Bone marrow (tissue), 2 donors: ENCODE measurements around the gene ZNF248.

Source experiments
- DNase-seq, 2 donors: peaks; one replicate each; lab custom pipeline; 2025; lab: John Stamatoyannopoulos, UW

ZNF248 gene

DNA sequence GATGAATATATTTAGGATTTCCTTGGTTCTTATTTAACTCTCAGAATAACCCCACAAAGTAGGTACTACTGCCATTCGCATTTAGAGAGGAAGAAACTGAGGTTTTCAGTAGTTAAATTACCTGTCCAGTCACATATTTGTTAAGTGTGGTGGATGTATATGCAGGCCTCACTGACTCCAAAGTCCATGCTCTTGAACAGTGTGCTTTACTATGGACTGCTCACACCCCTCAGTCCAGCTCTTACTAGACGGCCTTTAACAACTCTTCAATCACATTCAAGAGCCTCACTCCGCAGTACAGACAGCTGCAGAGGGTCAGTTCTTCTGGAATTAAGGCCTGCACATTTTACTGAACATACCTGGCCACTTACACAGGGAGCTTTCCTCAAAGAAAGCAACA lies 36.2 kb downstream of the ZNF248 start:
- DNase-seq, result no peak

DNA sequence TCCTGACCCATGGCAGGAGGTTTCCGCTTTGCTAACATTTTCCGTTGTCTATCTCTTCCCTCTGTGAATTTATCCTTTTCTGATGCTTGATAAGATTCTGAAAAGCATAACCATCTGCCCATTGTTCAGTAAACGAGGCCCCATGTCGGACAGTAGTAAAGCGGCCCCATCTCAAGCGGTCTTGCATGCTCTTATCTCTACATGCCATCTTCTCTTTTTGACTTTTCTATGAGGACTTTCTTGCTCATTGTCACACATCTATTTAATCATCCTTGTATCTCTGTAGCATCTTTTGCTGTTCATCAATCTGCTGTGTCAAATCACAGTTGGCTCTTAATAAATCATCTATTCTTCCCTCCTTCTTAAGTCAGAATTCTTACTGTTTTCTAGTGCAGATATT lies 37.6 kb downstream of the ZNF248 start:
- no peak for DNase-seq

DNA sequence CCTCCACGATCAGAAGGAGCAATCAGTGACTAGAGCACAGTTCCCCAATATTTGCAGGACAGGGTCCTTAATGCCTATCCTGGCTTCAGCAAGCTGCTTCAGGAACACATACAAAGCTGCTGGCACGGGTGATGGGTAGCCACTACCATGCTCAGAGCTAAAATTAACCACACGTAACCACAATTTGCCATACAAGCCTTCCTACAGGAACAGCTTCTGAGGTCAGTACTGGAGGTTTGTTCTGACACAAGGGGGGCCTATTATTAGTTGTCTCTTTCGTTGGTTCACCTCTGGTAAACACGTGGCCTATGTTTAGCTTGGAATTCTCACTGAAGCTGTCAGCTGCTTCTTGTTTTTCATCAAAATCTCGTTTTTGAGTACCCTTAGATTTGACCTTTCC lies 41.1 kb downstream of the ZNF248 start:
- no peak for DNase-seq

DNA sequence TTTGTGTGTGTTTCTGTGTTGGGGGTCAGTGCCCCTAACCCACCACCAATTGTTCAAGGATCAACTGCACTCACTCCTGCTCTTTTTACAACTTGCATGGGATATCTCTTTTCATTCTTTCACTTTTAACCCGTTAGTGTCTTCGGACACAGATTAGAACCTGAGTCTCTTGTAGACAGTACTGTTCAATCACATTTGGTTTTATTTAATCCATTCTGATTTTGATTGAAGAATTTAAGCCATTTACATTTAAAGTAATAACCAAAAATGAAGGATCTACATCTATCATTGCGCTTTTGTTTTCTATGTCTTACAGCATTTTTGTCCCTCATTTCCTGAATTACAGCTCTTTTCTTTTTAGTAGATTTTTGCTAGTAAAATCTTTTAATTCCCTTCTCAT lies 43.6 kb downstream of the ZNF248 start:
- no peak for DNase-seq

DNA sequence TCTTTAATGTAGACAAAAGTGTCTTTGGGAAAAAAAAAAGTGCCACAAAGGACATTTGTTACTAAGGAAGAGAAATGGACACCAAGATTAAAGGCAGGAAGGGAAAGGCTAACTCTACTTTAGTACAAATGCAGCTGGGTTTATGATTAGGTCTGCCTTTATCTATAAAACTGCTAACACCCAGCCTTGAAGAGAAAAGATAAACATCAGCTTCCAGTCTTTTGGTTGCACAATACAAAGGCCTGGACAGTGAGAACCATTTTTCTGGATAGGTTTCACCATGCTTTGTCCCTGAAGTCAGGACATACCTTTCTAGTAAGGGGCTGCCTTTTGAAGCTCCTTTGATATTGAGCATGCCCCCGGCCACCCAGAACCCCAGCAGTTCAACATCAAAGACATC lies 45.1 kb downstream of the ZNF248 start:
- no peak for DNase-seq

DNA sequence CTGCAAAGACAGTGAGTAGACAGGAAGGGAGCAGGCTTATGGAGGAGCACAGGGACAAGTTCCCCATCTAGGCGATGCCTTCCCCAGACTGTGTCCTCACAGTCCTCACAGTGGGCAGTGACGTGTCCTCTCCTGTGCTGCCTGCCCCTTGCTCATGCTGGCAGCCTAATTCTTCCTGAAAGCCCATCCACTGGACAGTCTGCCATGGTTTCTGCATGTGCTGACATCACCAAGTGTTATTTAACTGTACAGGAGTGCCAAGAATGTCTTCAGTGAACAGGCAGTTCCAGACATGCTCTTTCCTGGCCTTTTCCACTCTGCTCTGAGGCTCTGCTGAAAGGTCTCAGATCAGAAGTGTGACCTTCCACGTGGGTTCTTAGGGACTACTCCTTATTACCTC lies 54.1 kb downstream of the ZNF248 start:
- no peak for DNase-seq

DNA sequence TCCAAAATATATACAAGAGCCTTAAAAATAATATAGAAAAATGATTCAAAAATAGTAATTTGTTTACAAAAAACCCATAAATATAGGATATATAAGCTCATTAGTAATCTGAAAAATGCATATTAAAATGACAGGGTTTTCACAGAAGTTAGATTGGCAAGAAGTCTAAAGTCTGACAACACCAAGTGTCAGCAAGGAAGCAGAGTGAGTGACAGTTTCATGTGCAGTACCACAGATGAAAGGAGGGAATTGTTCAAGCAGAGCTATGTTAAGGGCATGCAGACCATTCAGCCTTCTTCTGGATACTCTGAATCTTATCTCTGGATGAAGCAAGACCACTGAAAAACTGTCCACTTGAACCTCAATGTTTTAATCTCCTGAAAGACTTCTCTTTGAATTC lies 55.9 kb downstream of the ZNF248 start:
- no peak for DNase-seq

DNA sequence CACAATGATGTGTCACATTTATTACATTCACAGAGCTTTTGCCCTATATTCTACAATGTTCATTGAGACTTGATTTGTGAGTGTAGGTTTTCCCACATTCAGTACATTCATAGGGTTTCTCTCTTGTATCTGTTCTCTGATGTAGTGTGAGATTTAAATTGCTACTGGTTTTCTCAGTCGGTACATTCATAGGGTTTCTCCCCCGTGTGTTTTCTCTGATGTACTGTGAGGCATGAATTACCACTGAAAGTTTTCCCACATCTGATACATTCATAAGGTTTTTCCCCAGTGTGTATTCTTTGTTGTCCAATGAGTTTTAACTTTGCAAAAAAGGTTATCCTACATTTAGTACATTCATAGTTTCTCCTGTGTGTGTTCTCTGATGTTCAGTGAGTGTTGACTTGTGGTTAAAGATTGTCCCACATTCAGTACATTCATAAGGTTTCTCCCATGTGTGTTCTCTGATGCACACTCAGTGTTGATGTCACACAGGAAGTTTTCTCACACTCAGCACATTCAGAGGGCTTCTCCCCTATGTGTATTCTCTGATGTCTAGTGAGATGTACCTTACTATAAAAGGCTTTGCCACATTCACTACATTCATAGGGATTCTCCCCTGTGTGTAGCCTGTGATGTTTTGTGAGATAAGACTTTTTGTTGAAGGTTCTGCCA lies 63.0 kb downstream of the ZNF248 start:
- no peak for DNase-seq

DNA sequence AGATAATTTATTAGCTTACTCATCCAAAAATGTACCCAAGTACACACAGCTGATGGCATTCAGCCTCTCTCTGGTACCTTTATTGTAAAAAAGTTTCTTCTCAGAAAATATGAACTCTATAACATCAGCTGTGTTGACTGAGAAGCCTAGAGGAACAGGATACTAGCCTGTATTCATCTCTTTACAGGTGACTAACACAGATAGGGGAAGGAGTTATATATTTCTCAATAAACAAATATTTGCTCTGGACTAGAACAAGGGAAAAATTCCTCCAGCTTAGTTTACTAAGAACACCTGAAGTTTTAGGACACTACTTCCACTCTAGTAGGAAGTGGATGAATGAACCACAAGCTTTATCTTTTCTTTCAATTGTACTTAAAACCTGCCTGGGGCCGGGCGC lies 67.8 kb downstream of the ZNF248 start:
- DNase-seq, result no peak

DNA sequence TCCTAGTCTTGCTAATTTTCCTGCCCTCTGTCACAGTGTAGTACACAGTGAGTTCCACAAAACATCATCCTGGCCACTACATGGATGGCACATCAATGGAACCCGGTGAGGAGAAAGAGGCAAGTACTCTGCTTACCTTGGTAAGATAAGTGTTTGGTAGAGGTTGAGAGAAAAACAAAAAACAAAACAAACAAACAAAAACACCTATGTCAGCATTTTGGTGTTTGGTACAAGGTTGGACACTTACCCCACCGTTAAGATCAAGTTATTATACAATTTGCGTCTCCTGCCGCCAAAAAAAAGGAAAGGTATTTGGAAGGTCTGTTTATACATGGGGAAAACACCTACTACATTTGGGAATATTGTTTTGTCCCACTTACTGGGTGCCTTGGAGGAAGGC lies 72.7 kb downstream of the ZNF248 start:
- no peak for DNase-seq

DNA sequence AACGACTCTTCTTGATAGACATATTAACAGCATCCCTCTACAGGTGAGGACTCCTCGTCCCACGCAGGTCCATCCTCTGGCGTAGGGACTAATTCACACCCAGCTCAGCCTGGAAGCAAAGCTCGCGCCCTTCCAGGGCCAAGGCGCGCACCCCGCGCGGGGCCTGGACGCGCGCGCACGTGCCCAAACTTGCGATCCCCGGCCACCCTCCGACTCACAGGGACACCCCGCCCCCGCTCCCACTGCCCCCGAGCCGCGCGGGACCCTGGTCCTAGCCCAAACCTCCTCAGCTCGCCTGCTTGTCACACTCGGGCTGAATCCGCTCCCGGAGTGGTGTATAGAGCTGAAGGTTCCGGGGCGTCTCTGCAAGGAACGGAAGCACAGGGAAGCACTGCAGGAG lies 76.9 kb downstream of the ZNF248 start:
- no peak for DNase-seq

DNA sequence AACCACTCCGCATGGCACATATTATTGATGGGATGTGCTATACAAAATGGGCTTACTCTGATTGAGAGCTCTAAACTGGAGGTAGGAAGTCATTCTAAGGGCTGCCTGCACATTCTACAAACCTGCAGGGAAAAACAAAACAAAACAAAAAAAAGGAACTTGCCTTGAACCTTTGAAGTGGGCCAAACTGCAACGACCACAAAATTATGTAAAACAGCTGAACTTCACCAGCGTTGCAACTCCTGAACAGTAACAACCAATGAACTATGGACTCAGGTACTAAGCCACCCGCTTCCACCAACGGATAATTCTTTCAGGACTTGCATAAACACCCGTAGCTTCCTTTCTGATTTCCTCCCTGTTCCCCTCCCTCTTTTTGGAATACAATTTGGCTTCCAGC lies 80.4 kb downstream of the ZNF248 start:
- no peak for DNase-seq

DNA sequence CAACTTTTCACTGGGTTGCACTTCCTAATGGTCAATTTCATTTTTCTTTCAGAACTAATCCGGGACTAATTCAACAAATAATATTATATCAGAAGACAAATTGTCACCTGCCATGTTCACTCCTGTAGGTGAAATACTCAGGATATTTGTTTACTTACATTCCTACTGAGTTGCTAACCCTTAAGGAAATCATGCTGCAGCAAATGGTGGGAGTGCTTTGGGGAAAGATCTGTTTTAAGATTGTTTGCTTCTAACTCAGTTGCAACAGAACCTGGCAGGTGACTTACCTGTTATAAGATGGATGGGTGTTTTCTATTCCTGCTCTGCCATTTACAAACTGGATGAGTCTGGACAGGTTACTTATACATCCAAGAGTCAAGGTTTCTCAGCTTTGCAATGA lies 81.8 kb downstream of the ZNF248 start:
- DNase-seq, result no peak

DNA sequence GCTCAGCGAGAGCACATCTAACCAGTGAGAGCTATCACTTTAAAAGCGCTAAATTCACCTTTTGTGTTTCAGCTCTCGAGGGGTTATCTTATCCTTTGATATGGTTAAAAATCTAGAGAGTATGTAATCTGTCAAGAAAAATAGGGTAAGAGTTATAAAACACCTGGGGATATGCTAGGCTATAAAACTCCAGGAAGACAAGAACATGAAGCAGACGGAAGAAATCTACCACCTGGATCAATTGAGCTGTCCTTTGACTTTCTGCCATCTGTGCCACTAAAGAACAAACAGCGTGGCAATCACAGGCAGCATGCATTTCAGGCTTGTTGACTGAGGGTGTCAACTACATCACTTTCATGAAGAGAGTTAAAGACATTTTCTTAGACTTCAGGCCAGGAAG lies 83.1 kb downstream of the ZNF248 start:
- DNase-seq, result no peak

DNA sequence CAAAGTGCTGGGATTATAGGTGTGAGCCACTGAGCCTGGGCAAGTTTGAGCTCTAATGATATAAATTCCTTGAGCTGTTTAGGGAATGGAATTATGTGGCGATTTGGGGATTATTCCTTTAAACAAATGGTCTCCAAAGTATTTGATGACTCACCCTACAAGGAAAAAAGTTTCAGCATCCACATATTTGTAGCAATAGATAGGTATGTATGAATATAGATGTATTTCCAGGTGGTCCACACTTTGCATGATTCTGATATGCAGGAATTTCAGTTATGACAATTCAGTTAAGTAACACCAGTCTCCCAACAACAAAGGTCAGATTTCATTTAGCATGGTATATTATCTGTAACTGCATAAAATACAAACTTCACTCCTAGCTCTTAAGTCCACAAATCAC lies 92.2 kb downstream of the ZNF248 start:
- DNase-seq, result no peak

DNA sequence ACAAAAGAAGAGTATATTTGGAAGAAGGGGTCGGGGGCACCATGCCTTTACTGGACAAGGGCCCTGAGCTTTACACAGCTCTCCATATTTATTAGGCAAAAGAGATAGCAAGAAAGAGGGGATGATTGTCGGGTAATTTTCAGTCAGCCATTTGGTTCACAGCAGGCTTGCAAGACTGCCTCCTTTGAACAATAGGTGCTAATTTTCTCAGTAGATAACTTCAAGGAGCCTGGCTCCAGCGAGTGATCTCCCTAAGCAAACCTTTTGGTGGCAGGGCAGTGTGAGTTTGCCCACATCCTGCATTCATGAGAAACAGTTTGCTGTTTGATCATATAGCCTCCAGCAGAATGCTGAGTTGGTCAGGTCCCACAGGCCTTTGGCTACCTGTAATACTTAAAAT lies 94.3 kb downstream of the ZNF248 start:
- DNase-seq, result no peak

DNA sequence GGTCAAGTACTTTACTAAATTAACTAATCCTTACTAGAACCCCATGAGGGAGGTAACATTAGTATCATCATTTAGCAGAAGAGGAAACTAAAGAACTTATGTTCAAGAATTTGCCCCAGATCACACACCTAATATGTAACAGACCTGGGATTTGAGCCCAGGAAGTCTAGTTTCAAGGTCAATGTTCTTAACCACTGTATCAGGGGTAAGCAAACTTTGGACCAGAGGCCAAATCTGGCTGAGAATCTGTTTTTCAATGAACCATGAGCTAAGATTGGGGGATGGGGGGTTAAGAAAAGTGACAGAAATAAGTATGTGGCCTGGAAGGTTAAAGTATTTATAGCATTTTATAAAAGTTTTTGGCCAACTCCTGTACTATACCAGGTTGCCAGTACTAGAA lies 95.1 kb downstream of the ZNF248 start:
- DNase-seq, result no peak

DNA sequence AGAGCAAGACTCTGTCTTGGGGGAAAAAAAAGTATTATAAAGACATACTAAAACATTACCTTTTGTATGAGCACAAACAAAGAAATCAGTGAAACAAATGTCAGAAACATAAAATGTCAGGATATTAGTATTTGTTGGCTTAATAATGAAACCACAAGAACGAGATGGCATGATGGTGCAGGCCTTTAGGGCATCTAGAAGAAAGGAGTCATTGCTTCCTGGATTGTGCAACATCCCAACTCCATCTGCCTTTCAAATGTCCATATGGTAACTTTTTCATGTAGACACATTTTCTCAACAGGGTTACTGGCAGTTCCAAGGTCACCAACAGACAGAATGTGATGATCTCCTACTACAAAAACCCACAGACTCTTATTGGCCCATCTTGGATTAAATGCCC lies 96.6 kb downstream of the ZNF248 start:
- no peak for DNase-seq

DNA sequence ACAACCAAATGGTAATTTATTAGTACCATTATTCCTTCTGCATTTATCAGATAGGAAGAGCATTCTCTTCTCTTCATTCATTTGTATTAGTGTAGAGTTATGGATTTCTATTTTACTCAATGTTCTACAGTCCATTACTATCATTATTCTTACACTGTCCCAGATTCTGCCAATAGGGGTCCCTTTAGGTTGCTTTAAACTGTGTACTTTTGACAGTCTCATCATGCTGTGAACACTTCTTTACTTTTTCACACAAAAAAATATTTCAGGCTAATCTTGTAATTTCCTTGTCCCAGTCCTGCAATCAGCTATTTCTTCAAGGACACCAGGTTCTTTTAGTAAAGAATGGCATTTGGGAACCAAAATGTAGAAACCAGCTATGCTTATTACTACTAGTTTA lies 99.3 kb downstream of the ZNF248 start:
- DNase-seq, result no peak

DNA sequence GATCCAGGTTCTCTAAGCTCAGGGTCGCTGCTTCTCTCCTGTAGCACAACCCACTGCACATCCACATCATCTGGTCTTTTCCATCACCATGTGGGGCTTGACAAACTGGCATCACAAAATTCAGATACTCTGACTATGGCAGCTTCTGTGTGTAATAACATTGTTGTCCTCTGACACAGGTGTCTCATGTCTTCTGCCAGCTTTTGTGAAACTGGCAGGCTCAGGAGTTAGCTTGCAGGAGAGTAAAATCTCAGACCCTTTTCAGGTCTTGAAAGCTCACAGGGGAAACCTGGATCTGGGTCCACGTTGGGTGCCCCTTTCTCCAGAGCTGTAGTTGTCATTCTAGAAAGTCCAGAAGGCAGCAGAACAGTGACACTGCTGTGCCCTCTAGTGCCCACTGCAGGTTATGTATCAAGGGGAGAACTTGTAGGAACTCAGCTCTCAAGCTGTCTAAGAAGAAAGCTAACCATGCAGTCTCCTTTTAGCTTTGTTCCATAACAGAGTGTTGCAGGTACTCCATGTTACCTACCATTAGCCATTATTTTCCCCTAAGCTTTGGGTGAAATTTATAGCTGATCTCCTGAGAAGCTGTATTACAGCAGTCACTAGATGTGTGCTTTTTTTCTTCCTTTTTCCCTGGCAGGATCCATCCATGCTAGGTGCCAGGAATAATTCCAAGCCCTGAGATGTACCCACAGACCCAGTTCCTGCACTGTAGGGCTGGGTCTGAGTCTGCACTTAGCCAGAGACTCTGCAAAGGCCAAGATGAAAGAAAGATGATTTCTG lies 102.7 kb downstream of the ZNF248 start:
- no peak for DNase-seq

DNA sequence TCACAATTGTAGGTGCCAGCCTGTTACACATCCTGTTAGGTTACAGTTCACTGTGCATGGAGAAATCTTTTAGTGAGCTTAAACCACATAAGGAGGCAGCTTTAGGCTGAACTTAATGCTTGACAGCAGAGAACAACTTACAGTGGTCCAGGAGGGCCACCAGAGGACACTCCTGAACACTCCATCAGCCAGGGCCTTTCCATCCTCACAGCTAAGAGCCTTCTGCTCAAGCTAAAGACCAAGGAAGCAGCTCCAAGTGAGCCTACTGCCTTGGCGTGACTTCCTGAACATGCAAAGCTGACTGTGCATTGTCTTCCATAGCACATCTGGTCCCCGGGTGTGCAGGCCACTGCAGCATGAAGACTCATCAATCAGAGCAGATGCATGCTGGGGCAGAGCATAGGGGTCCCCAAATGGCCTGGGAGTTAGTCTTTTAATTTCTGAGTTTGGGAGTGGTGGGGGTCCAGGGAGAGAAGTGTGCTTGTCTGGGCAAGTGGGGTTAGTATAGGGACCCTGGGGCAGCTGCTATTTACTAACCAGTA lies 105.0 kb downstream of the ZNF248 start:
- no peak for DNase-seq

DNA sequence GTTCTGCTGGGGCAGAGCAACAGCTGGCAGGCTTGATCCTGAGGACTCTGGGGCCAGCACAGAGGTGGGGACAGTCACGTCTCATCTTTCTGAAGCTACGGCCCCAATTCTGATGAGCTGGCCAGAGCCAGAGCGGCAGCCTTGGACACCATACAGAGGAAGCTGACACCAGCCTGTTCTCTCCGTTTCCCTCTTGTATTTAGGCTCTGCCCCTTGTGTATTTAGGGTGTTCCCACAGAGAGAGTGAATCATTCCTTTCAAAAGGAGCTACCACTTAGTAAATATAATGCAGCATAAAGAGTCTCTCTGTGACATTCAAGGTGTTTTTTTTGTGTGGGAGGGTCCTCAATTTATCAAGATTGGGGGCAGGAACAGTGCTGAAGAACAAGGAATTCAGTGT lies 109.2 kb downstream of the ZNF248 start:
- no peak for DNase-seq

DNA sequence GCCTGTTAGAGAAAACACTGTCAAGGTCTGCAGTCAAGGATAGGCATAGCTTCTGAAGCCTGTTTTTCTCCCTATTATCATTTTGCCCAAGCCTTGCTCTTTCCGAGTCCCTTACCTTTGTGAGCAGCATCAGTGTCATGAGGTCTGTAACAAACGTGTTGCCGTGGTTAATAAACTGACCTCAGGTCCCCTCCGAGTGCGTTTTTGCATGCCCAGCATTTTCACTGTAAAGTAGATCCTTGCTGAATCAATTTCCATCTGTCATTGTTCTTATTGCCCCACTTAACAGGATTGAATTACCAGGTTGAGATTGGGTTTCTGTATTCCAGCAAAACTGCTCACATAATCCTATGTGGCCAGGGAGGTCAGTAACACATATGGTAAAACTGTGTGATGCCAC lies 110.3 kb downstream of the ZNF248 start:
- no peak for DNase-seq

DNA sequence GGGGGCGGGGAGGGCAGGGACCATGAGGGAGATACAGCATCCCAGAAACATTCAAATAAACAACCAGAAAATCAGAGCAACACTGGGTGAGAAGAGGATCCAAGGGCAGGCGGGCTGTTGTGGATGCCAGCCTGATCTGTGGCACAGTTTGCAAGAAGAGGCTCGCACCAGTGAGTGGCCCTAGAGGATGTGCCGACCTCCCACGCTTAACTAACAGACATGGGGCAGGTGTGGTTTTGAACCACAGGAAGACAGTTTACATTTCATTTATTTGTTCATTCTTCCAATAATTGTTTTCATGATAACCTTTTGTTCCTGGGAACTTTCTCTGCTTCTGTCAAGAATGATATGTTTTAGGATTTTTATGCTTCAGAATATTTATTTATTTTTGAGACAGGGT lies 115.6 kb downstream of the ZNF248 start:
- no peak for DNase-seq
